ENCODE results near the gene ABHD12B. TPM values are rescaled to one million over a fixed set of nuclear protein-coding genes. Genes with fewer than 3 reads are reported as not detected.

Gene ABHD12B
- total and polyA plus RNA-seq, 9 of the 15 experiments (the other 6 are each of a cell fraction or from before 2014, with no cell fraction given): not detected

DNA sequence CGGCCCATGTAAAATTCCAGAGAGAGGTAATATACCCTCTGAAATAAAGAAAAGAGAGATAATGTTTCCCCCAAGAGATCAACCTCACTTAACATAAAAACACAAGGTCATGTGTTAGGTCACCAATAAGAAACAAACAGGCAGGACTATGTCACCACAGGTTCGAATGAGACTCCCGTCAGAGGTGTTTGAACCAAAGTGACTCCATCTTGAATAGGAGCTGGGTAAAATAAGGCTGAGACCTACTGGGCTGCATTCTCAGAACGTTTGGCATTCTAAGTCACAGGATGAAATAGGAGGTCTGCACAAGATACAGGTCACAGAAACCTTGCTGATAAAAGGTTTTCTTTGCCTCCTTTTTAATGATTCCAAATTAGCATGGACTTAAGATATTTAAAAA is 65.9 kb downstream of the ABHD12B start (continued):
- TF ChIP-seq TEAD1 (CRISPR knock-in tag; IDR thresholded peaks at IDR 0.05): 0 out of 4 replicates have a peak, but pooled peaks of 1 of the 2 experiments have one; percentile 53
- TF ChIP-seq ILK (tag; IDR thresholded peaks at IDR 0.05; ENCODE audit: borderline replicate concordance, low read depth): no peak
- no peak for TF ChIP-seq NR2C1 (IDR thresholded peaks at IDR 0.05)
- peak; percentile 69 for TF ChIP-seq NR2C1 (tag; IDR thresholded peaks at IDR 0.05)
- TF ChIP-seq GATAD2A (IDR thresholded peaks at IDR 0.05): no peak
- TF ChIP-seq ZNF57 (CRISPR knock-in tag; IDR thresholded peaks at IDR 0.05): no peak
- TF ChIP-seq PTRF (tag; IDR thresholded peaks at IDR 0.05): peak; percentile 82
- TF ChIP-seq RBBP5 (IDR thresholded peaks at IDR 0.05; ENCODE audit: borderline replicate concordance, insufficient read depth, low read length, poor library complexity, severe bottlenecking): no peak
- TF ChIP-seq U2AF2 (optimal IDR thresholded peaks at IDR 0.05; ENCODE audit: low read depth, low read length): no peak
- no peak for TF ChIP-seq PBX2 (CRISPR knock-in tag; IDR thresholded peaks at IDR 0.05; ENCODE audit: low read depth)
- TF ChIP-seq PBX2 (tag; conservative IDR thresholded peaks at IDR 0.05; ENCODE audit: low read depth): 0 out of 2 replicates have a peak, but pooled peaks have one; percentile 12
- TF ChIP-seq SIN3A (IDR thresholded peaks at IDR 0.05; ENCODE audit: borderline replicate concordance in 2 of 2, control insufficient read depth in 1 of 2, low read depth in 2 of 2, low read length in 2 of 2): no peak
- TF ChIP-seq ZNF197 (CRISPR knock-in tag; IDR thresholded peaks at IDR 0.05; ENCODE audit: low read depth): no peak; the same call in 1 of the 2 replicates
- no peak for TF ChIP-seq NONO (IDR thresholded peaks at IDR 0.05; ENCODE audit: low read depth in 2 of 2, low read length in 1 of 2)
- TF ChIP-seq FOXA1 (IDR thresholded peaks at IDR 0.05; ENCODE audit: borderline replicate concordance): no peak
- no peak for TF ChIP-seq ZC3H8 (IDR thresholded peaks at IDR 0.05)
- TF ChIP-seq SP1 (CRISPR knock-in tag; IDR thresholded peaks at IDR 0.05): no peak
- no peak for TF ChIP-seq RBM22 (IDR thresholded peaks at IDR 0.05; ENCODE audit: low read depth, low read length, poor library complexity, severe bottlenecking)
